Measurements from ENCODE around the gene NLK.

NLK gene

GRCh38 chr17:28043296-28043695 is 819 bp downstream of the NLK start:
- Histone ChIP-seq H3K4me3 (ENCODE audit: low read length in 2 of 2) (peak overlapping the region; percentile 49 to 79), H3K27ac (replicated peaks; ENCODE audit: low read length) (no peak overlapping the region), H2BK12ac (ENCODE audit: low read length) (no peak overlapping the region)

GRCh38 chr17:28043741-28044140 is 1.3 kb downstream of the NLK start:
- Histone ChIP-seq H3K23ac (ENCODE audit: low read depth, low read length, poor library complexity) (no peak overlapping the region), H3K14ac (ENCODE audit: low read length) (no peak overlapping the region), H3K18ac (ENCODE audit: low read length) (no peak overlapping the region), H3K4me2 (ENCODE audit: insufficient read depth, low read length, poor library complexity, severe bottlenecking) (no peak overlapping the region), H4K91ac (ENCODE audit: low read depth, low read length, poor library complexity) (no peak overlapping the region), H2BK5ac (ENCODE audit: low read length) (no peak overlapping the region), H2BK12ac (ENCODE audit: low read length) (no peak overlapping the region), H2BK120ac (ENCODE audit: low read depth, low read length) (no peak overlapping the region), H3K4me3 (ENCODE audit: low read length in 2 of 2) (peak overlapping the region in 1 of 2 donors; percentile 79), H3K9ac (ENCODE audit: low read depth, low read length, poor library complexity) (no peak overlapping the region), H3K9me3 (replicated peaks in 1 of 2; ENCODE audit: control insufficient read depth in 2 of 2, insufficient read depth in 1 of 2, low read depth in 1 of 2, low read length in 2 of 2) (peaks cover 0 to 4% of the 10 kb centered on the region in 2 donors), H3K79me1 (ENCODE audit: low read depth, low read length) (peaks cover 6% of the 10 kb centered on the region), H3K4ac (ENCODE audit: low read length) (no peak overlapping the region), H2AK5ac (ENCODE audit: low read depth, low read length) (no peak overlapping the region), H3K4me1 (ENCODE audit: control insufficient read depth in 2 of 2, insufficient read depth in 1 of 2, low read depth in 1 of 2, low read length in 2 of 2) (peaks cover 11 to 15% of the 10 kb centered on the region in 2 donors), H3K36me3 (replicated peaks in 1 of 2; ENCODE audit: control insufficient read depth in 2 of 2, insufficient read depth in 2 of 2, low read length in 2 of 2) (peaks cover 0 to 27% of the 10 kb centered on the region in 2 donors), H3K27me3 (ENCODE audit: control insufficient read depth in 3 of 3, insufficient read depth in 3 of 3, low read depth in 1 of 3, low read length in 3 of 3) (no peaks in the 10 kb centered on the region), H2BK15ac (ENCODE audit: low read length) (no peak overlapping the region), H2AFZ (ENCODE audit: low read length) (no peak overlapping the region), H4K8ac (ENCODE audit: low read depth, low read length) (no peak overlapping the region), H3K27ac (replicated peaks; ENCODE audit: low read length) (no peak overlapping the region)
- DNase-seq (ENCODE audit: low spot score): no peak

More at GRCh38 chr17:28043296-28043695, 819 bp downstream of the NLK start:
- H3K9me3 ChIP-seq (replicated peaks in 1 of 2; ENCODE audit: control insufficient read depth in 2 of 2, insufficient read depth in 1 of 2, low read depth in 1 of 2, low read length in 2 of 2): peaks cover 0 to 4% of the 10 kb centered on the region in 2 donors
- H3K14ac ChIP-seq (ENCODE audit: low read length): no peak overlapping the region
- no peak overlapping the region for H3K23ac ChIP-seq (ENCODE audit: low read depth, low read length, poor library complexity)
- no peak for DNase-seq (ENCODE audit: low spot score)
- no CpG with 5 or more reads among the region's 3 CpGs for WGBS, 2 donors (ENCODE audit: extremely low coverage in 2 of 2, insufficient read length in 2 of 2, insufficient replicate concordance in 1 of 2)
- H2BK120ac ChIP-seq (ENCODE audit: low read depth, low read length): no peak overlapping the region
- H3K9ac ChIP-seq (ENCODE audit: low read depth, low read length, poor library complexity): no peak overlapping the region
- no peaks in the 10 kb centered on the region for H3K27me3 ChIP-seq (ENCODE audit: control insufficient read depth in 3 of 3, insufficient read depth in 3 of 3, low read depth in 1 of 3, low read length in 3 of 3)
- no peak overlapping the region for H2BK15ac ChIP-seq (ENCODE audit: low read length)
- no peak overlapping the region for H4K91ac ChIP-seq (ENCODE audit: low read depth, low read length, poor library complexity)
- no peak overlapping the region for H2BK5ac ChIP-seq (ENCODE audit: low read length)
- H4K8ac ChIP-seq (ENCODE audit: low read depth, low read length): no peak overlapping the region
- H3K4me1 ChIP-seq (ENCODE audit: control insufficient read depth in 2 of 2, insufficient read depth in 1 of 2, low read depth in 1 of 2, low read length in 2 of 2): peaks cover 11 to 15% of the 10 kb centered on the region in 2 donors
- H3K4me2 ChIP-seq (ENCODE audit: insufficient read depth, low read length, poor library complexity, severe bottlenecking): peak overlapping the region; percentile 22
- H3K36me3 ChIP-seq (replicated peaks in 1 of 2; ENCODE audit: control insufficient read depth in 2 of 2, insufficient read depth in 2 of 2, low read length in 2 of 2): peaks cover 0 to 27% of the 10 kb centered on the region in 2 donors
- peaks cover 6% of the 10 kb centered on the region for H3K79me1 ChIP-seq (ENCODE audit: low read depth, low read length)
- no peak overlapping the region for H3K4ac ChIP-seq (ENCODE audit: low read length)
- no peak overlapping the region for H3K18ac ChIP-seq (ENCODE audit: low read length)
- H2AK5ac ChIP-seq (ENCODE audit: low read depth, low read length): no peak overlapping the region
- H2AFZ ChIP-seq (ENCODE audit: low read length): no peak overlapping the region

GRCh38 chr17:28045304-28045703 is 2.8 kb downstream of the NLK start:
- Histone ChIP-seq H3K27me3 (ENCODE audit: control insufficient read depth in 3 of 3, insufficient read depth in 3 of 3, low read depth in 1 of 3, low read length in 3 of 3) (no peaks in the 10 kb centered on the region), H4K8ac (ENCODE audit: low read depth, low read length) (no peak overlapping the region), H2BK5ac (ENCODE audit: low read length) (no peak overlapping the region), H3K9ac (ENCODE audit: low read depth, low read length, poor library complexity) (no peak overlapping the region), H3K4ac (ENCODE audit: low read length) (no peak overlapping the region), H2AFZ (ENCODE audit: low read length) (no peak overlapping the region), H2BK15ac (ENCODE audit: low read length) (no peak overlapping the region), H3K9me3 (replicated peaks in 1 of 2; ENCODE audit: control insufficient read depth in 2 of 2, insufficient read depth in 1 of 2, low read depth in 1 of 2, low read length in 2 of 2) (peaks cover 0 to 4% of the 10 kb centered on the region in 2 donors), H3K4me2 (ENCODE audit: insufficient read depth, low read length, poor library complexity, severe bottlenecking) (no peak overlapping the region), H2BK120ac (ENCODE audit: low read depth, low read length) (no peak overlapping the region), H3K4me3 (ENCODE audit: low read length in 2 of 2) (no peak overlapping the region), H3K14ac (ENCODE audit: low read length) (no peak overlapping the region), H4K91ac (ENCODE audit: low read depth, low read length, poor library complexity) (no peak overlapping the region), H2BK12ac (ENCODE audit: low read length) (no peak overlapping the region), H2AK5ac (ENCODE audit: low read depth, low read length) (no peak overlapping the region), H3K23ac (ENCODE audit: low read depth, low read length, poor library complexity) (no peak overlapping the region), H3K18ac (ENCODE audit: low read length) (no peak overlapping the region), H3K36me3 (replicated peaks in 1 of 2; ENCODE audit: control insufficient read depth in 2 of 2, insufficient read depth in 2 of 2, low read length in 2 of 2) (peaks cover 0 to 27% of the 10 kb centered on the region in 2 donors), H3K79me1 (ENCODE audit: low read depth, low read length) (peaks cover 6% of the 10 kb centered on the region), H3K4me1 (ENCODE audit: control insufficient read depth in 2 of 2, insufficient read depth in 1 of 2, low read depth in 1 of 2, low read length in 2 of 2) (peaks cover 11 to 15% of the 10 kb centered on the region in 2 donors), H3K27ac (replicated peaks; ENCODE audit: low read length) (no peak overlapping the region)
- no CpG with 5 or more reads among the region's 3 CpGs for WGBS, 2 donors (ENCODE audit: extremely low coverage in 2 of 2, insufficient read length in 2 of 2, insufficient replicate concordance in 1 of 2)
- no peak for DNase-seq (ENCODE audit: low spot score)

GRCh38 chr17:28046034-28046825 is 3.8 kb downstream of the NLK start:
- Histone ChIP-seq H3K4me2 (ENCODE audit: insufficient read depth, low read length, poor library complexity, severe bottlenecking) (no peak overlapping the region), H3K36me3 (replicated peaks in 1 of 2; ENCODE audit: control insufficient read depth in 2 of 2, insufficient read depth in 2 of 2, low read length in 2 of 2) (peaks cover 0 to 27% of the 10 kb centered on the region in 2 donors), H4K8ac (ENCODE audit: low read depth, low read length) (no peak overlapping the region), H3K23ac (ENCODE audit: low read depth, low read length, poor library complexity) (no peak overlapping the region), H2AFZ (ENCODE audit: low read length) (no peak overlapping the region), H2BK15ac (ENCODE audit: low read length) (no peak overlapping the region), H3K27me3 (ENCODE audit: control insufficient read depth in 3 of 3, insufficient read depth in 3 of 3, low read depth in 1 of 3, low read length in 3 of 3) (no peaks in the 10 kb centered on the region), H3K18ac (ENCODE audit: low read length) (no peak overlapping the region), H4K91ac (ENCODE audit: low read depth, low read length, poor library complexity) (no peak overlapping the region), H3K9me3 (replicated peaks in 1 of 2; ENCODE audit: control insufficient read depth in 2 of 2, insufficient read depth in 1 of 2, low read depth in 1 of 2, low read length in 2 of 2) (peaks cover 0 to 4% of the 10 kb centered on the region in 2 donors), H3K4me3 (ENCODE audit: low read length in 2 of 2) (no peak overlapping the region), H3K14ac (ENCODE audit: low read length) (no peak overlapping the region), H3K27ac (replicated peaks; ENCODE audit: low read length) (no peak overlapping the region), H2BK5ac (ENCODE audit: low read length) (no peak overlapping the region), H2BK120ac (ENCODE audit: low read depth, low read length) (no peak overlapping the region), H2AK5ac (ENCODE audit: low read depth, low read length) (no peak overlapping the region), H3K9ac (ENCODE audit: low read depth, low read length, poor library complexity) (no peak overlapping the region), H2BK12ac (ENCODE audit: low read length) (no peak overlapping the region), H3K79me1 (ENCODE audit: low read depth, low read length) (peaks cover 6% of the 10 kb centered on the region), H3K4ac (ENCODE audit: low read length) (no peak overlapping the region), H3K4me1 (ENCODE audit: control insufficient read depth in 2 of 2, insufficient read depth in 1 of 2, low read depth in 1 of 2, low read length in 2 of 2) (peaks cover 11 to 15% of the 10 kb centered on the region in 2 donors)
- WGBS, 2 donors (ENCODE audit: extremely low coverage in 2 of 2, insufficient read length in 2 of 2, insufficient replicate concordance in 1 of 2): no CpG with 5 or more reads among the region's 3 CpGs
- no peak for DNase-seq (ENCODE audit: low spot score)
